Spinal cord (tissue), 10 donors: Measurements from ENCODE around the gene CTRB2. TPM values are rescaled to one million over a fixed set of nuclear protein-coding genes. Genes with fewer than 3 reads are reported as not detected.
"Not testable (repeated sequence)": the region's sequence is repeated elsewhere in the genome, so short reads cannot be mapped to it uniquely, and the experiment has no call there.

ENCODE experiments used
- DNase-seq, 6 donors: peaks; one replicate each; pipeline versions ENCODE4 v3.0.0 to v3.0.0-alpha.2; 2013 to 2015; ENCODE audit warnings: low spot score in 6 of 6, low read depth in 4 of 6
- H3K27ac ChIP-seq: one replicate; pipeline ENCODE4 v1.5.1; 2013; ENCODE audit warnings: low read depth, low read length, control low read depth
- H3K27me3 ChIP-seq: one replicate; pipeline ENCODE4 v1.6.1; 2013; ENCODE audit warnings: low read length; ENCODE audit not compliant: control insufficient read depth, insufficient read depth
- H3K36me3 ChIP-seq: one replicate; pipeline ENCODE4 v1.6.1; 2013; ENCODE audit warnings: low read length; ENCODE audit not compliant: control insufficient read depth, insufficient read depth
- H3K4me1 ChIP-seq: one replicate; pipeline ENCODE4 v1.6.1; 2013; ENCODE audit warnings: low read length; ENCODE audit not compliant: control insufficient read depth, insufficient read depth
- H3K4me3 ChIP-seq: one replicate; pipeline ENCODE4 v1.5.1; 2013; ENCODE audit warnings: low read depth, low read length, control low read depth
- H3K9me3 ChIP-seq: one replicate; pipeline ENCODE4 v1.6.1; 2013; ENCODE audit warnings: low read length; ENCODE audit not compliant: control insufficient read depth, insufficient read depth
- WGBS: methylation state at CpG from one replicate; pipeline ENCODE4 v1.1.5; 2013; ENCODE audit warnings: missing lambda C conversion rate; ENCODE audit not compliant: insufficient coverage; 5-methylcytosine and 5-hydroxymethylcytosine counted together
- polyA plus RNA-seq, 2 donors: library from polyadenylated mRNA; unstranded; fragments of 120-200 nt; gene quantifications; one replicate each; pipeline ENCODE4 v1.2.1, GENCODE V29; 2013; ENCODE audit not compliant: insufficient read length in 2 of 2
- total RNA-seq, 2 donors: library from RNA; depleted of rRNA in 1 of 2; stranded (reverse); fragments of 120-200 nt in 1 of 2; fragments of >200 nt in 1 of 2; gene quantifications; one replicate each; pipeline versions ENCODE4 v1.2.3 to v1.2.4, GENCODE V29; 2013 to 2014
- donor health status: healthy.

CTRB2 gene
- total and polyA plus RNA-seq, 4 donors: 0.20 to 0.24 TPM; not detected in 2

- 50% methylated on average over 1 of the region's 5 CpGs for whole genome bisulfite sequencing
- H3K36me3 ChIP-seq: no peaks in the 10 kb centered on the region
- no peak for DNase-seq
- H3K4me3 ChIP-seq: no peak overlapping the region
- no peaks in the 10 kb centered on the region for H3K9me3 ChIP-seq
- peaks cover 12% of the 10 kb centered on the region for H3K4me1 ChIP-seq
- H3K27me3 ChIP-seq: no peaks in the 10 kb centered on the region
- H3K27ac ChIP-seq: no peak overlapping the region
These were observed 12.9 kb upstream of the CTRB2 start for GRCh38 chr16:75219838-75220237.

- Histone ChIP-seq H3K36me3 (no peaks in the 10 kb centered on the region), H3K4me3 (no peak overlapping the region), H3K4me1 (peaks cover 9% of the 10 kb centered on the region), H3K9me3 (no peaks in the 10 kb centered on the region), H3K27me3 (no peaks in the 10 kb centered on the region), H3K27ac (no peak overlapping the region)
- DNase-seq: no peak
- WGBS: 62% methylated on average over 3 of the region's 4 CpGs
These were observed 12.1 kb upstream of the CTRB2 start for GRCh38 chr16:75219088-75219487.

GRCh38 chr16:75218256-75219076, 11.5 kb upstream of the CTRB2 start, which contains the start of gene CTRB1:
Gene CTRB1, plus strand, starts transcription at chr16:75218988. Its CDS starts 20 bp downstream, at chr16:75219008.
- Histone ChIP-seq H3K4me1 (peaks cover 9% of the 10 kb centered on the region), H3K27me3 (no peaks in the 10 kb centered on the region), H3K4me3 (no peak within 1 kb of the TSS), H3K36me3 (no peaks in the 10 kb centered on the region), H3K27ac (no peak within 1 kb of the TSS), H3K9me3 (no peaks in the 10 kb centered on the region)
- DNase-seq: no peak
- WGBS: 78% methylated on average over 16 of the region's 19 CpGs

GRCh38 chr16:75217389-75217851, 10.5 kb upstream of the CTRB2 start:
- WGBS: 89% methylated on average over 11 of the region's 11 CpGs

GRCh38 chr16:75216576-75216975, 9.6 kb upstream of the CTRB2 start:
- DNase-seq: no peak
- Histone ChIP-seq H3K27me3 (no peaks in the 10 kb centered on the region), H3K9me3 (no peaks in the 10 kb centered on the region), H3K4me1 (peaks cover 7% of the 10 kb centered on the region), H3K36me3 (no peaks in the 10 kb centered on the region), H3K27ac (no peak overlapping the region), H3K4me3 (no peak overlapping the region)
- 89% methylated on average over 2 of the region's 7 CpGs for WGBS

More at GRCh38 chr16:75217389-75217851, 10.5 kb upstream of the CTRB2 start:
- Histone ChIP-seq H3K36me3 (no peaks in the 10 kb centered on the region), H3K4me1 (peaks cover 9% of the 10 kb centered on the region), H3K4me3 (no peak overlapping the region), H3K9me3 (no peaks in the 10 kb centered on the region), H3K27ac (no peak overlapping the region), H3K27me3 (no peaks in the 10 kb centered on the region)
- DNase-seq: no peak

- 100% methylated on average over 1 of the region's 2 CpGs for WGBS
- no peaks in the 10 kb centered on the region for H3K27me3 ChIP-seq
- H3K9me3 ChIP-seq: no peaks in the 10 kb centered on the region
- H3K4me1 ChIP-seq: peaks cover 7% of the 10 kb centered on the region
- no peaks in the 10 kb centered on the region for H3K36me3 ChIP-seq
- H3K4me3 ChIP-seq: no peak overlapping the region
- DNase-seq: no peak
- H3K27ac ChIP-seq: no peak overlapping the region
These were observed 9.2 kb upstream of the CTRB2 start for GRCh38 chr16:75216127-75216526.

GRCh38 chr16:75211286-75211685, 4.3 kb upstream of the CTRB2 start:
- not testable (repeated sequence) for H3K27ac ChIP-seq, H3K36me3 ChIP-seq, H3K4me1 ChIP-seq, DNase-seq, H3K27me3 ChIP-seq, H3K9me3 ChIP-seq, H3K4me3 ChIP-seq
- 83% methylated on average over 10 of the region's 10 CpGs for WGBS

GRCh38 chr16:75209944-75210343, 3.0 kb upstream of the CTRB2 start:
- DNase-seq: no peak
- 93% methylated on average over 3 of the region's 5 CpGs for WGBS
- no peaks in the 10 kb centered on the region for H3K27me3 ChIP-seq

GRCh38 chr16:75209514-75209913, 2.6 kb upstream of the CTRB2 start:
- not testable (repeated sequence) for H3K4me1 ChIP-seq, H3K36me3 ChIP-seq, H3K9me3 ChIP-seq, H3K27ac ChIP-seq, DNase-seq, H3K27me3 ChIP-seq, H3K4me3 ChIP-seq
- 100% methylated on average over 3 of the region's 7 CpGs for WGBS

More at GRCh38 chr16:75209944-75210343, 3.0 kb upstream of the CTRB2 start:
- no peak overlapping the region for H3K27ac ChIP-seq
- H3K4me1 ChIP-seq: peaks cover 2% of the 10 kb centered on the region
- H3K4me3 ChIP-seq: no peak overlapping the region
- no peaks in the 10 kb centered on the region for H3K36me3 ChIP-seq
- H3K9me3 ChIP-seq: no peaks in the 10 kb centered on the region
